Measurements from ENCODE around the gene OLFML2A.

Gene OLFML2A

GRCh38 chr9:124853605-124854143 is 76.7 kb downstream of the OLFML2A start:
- no peak for DNase-seq (ENCODE audit: low read depth in 2 of 2)

- DNase-seq (ENCODE audit: low read depth in 2 of 2), result no peak
These were observed 77.2 kb downstream of the OLFML2A start for GRCh38 chr9:124854161-124854560.

- DNase-seq (ENCODE audit: low read depth in 2 of 2), result no peak
These were observed 77.9 kb downstream of the OLFML2A start for GRCh38 chr9:124854822-124855221.

GRCh38 chr9:124855566-124855943 is 78.6 kb downstream of the OLFML2A start:
- DNase-seq (ENCODE audit: low read depth in 2 of 2), result no peak

GRCh38 chr9:124855944-124856765 is 79.2 kb downstream of the OLFML2A start:
- DNase-seq (ENCODE audit: low read depth in 2 of 2), result peak in 1 of 2 donors; percentile 28

GRCh38 chr9:124857533-124858162 is 80.7 kb downstream of the OLFML2A start:
- DNase-seq (ENCODE audit: low read depth in 2 of 2), result no peak

- DNase-seq (ENCODE audit: low read depth in 2 of 2), result no peak
These were observed 81.6 kb downstream of the OLFML2A start for GRCh38 chr9:124858330-124859046.

GRCh38 chr9:124859803-124860581 is 83.1 kb downstream of the OLFML2A start:
- DNase-seq (ENCODE audit: low read depth in 2 of 2), result no peak

- no peak for DNase-seq (ENCODE audit: low read depth in 2 of 2)
These were observed 83.8 kb downstream of the OLFML2A start for GRCh38 chr9:124860582-124861341.

GRCh38 chr9:124861342-124862229 is 84.7 kb downstream of the OLFML2A start, which contains the start of the genes ARPC5L and RPL35:
ARPC5L (plus strand) TSS chr9:124862130; CDS start chr9:124869291, 7,161 bp downstream.
RPL35 (minus strand) TSS chr9:124861957; CDS start chr9:124861912, 45 bp downstream.
- DNase-seq (ENCODE audit: low read depth in 2 of 2), result peak; percentile 95

- no peak for DNase-seq (ENCODE audit: low read depth in 2 of 2)
These were observed 86.5 kb downstream of the OLFML2A start for GRCh38 chr9:124863371-124863871.
